ENCODE results near the gene OCIAD2.
"Not testable (repeated sequence)": the region's sequence is repeated elsewhere in the genome, so short reads cannot be mapped to it uniquely, and the experiment has no call there.

The OCIAD2 gene

GRCh38 chr4:48906206-48907173 lies at the start of gene OCIAD2:
Gene OCIAD2 (minus strand): TSS chr4:48906774. CDS start chr4:48904549, 2,225 bp downstream.
- DNase-seq (ENCODE audit: low spot score): peak; percentile 85

GRCh38 chr4:48954314-48954713 lies 47.7 kb upstream of the OCIAD2 start:
- DNase-seq (ENCODE audit: low spot score): no peak

- peak; percentile 38 for DNase-seq (ENCODE audit: low spot score)
These were observed 43.1 kb upstream of the OCIAD2 start for GRCh38 chr4:48949518-48950219.

DNA sequence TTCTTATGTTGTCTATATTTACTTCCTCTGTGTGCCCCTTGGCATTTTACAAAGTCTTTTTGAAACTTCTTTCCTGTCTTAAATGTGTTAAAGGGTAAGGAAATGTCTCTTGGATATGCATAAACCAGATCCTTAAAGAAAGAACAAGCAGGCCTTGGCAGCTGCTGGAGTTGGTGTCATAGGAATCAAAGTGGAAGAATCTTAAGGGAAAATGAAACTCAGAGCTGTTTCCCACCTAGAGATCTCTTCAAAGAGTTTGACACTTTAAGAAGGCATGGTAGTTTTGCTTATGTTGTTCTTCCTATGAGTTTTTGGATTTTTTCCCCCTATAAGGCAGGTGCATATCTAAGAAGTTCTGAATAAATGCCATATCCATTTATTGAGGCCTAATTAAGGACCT lies 42.5 kb upstream of the OCIAD2 start:
- no peak for DNase-seq (ENCODE audit: low spot score)

GRCh38 chr4:48947731-48948130 lies 41.2 kb upstream of the OCIAD2 start:
- no peak for DNase-seq (ENCODE audit: low spot score)

GRCh38 chr4:48945981-48946380 lies 39.4 kb upstream of the OCIAD2 start:
- no peak for DNase-seq (ENCODE audit: low spot score)

- no peak for DNase-seq (ENCODE audit: low spot score)
These were observed 38.2 kb upstream of the OCIAD2 start for GRCh38 chr4:48944756-48945241.

DNA sequence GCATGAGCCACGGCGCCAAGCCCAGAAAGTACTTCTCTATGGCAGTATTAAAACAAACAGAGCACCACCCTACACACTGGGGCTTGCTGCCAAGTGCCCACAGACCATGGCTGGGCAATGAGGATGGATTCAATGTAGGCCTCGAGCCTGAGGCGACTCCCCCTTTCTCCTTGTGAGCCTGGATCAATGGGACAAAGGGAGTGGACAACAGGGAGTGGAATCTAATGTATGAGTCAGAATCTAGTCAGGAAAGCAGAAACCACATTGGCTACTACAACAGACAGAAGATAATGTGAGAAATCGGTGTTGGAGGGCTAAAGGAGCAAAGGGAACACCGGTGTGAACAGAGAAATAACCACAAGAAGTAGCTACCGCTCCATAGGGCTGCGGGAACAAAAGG lies 37.7 kb upstream of the OCIAD2 start:
- peak; percentile 77 for DNase-seq (ENCODE audit: low spot score)

GRCh38 chr4:48943387-48943786 lies 36.8 kb upstream of the OCIAD2 start:
- DNase-seq (ENCODE audit: low spot score): no peak

DNA sequence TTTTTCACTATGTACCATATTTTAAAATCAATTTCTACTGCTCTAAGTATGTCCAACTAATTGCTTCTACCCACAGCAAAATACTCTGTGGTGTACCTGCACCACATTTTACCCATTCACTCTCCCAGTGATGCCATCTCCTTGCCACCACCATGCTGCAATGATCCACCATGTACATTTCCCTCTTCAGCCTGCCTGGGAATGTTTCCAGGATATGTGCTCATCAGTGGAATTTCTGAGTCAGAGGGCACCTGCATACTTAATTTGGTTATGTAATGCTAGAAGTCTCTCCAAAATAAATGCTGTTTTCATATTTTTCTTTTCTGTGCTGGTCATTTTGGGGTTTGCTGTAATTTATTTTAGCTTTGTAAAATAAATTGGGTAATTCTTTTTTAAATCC lies 33.2 kb upstream of the OCIAD2 start:
- peak; percentile 57 for DNase-seq (ENCODE audit: low spot score)

DNA sequence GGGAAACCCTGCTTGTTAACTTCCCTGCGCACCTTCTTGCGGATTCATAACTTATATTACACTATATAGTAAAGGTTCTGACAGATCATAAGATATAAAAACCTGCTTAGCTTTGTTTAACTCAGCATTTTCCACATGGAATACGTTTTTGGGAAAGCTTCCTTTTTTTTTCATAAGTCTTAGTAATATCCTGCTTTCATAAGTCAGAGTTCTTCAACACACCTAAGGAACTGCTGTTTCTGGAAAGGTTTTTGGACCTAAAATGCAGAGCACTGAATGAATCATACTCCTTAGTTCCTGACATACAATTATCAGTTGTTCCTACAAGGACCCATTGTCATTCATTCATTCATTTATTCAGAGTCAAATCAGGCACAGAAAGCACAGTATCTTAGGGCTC lies 32.3 kb upstream of the OCIAD2 start:
- DNase-seq (ENCODE audit: low spot score): no peak

- no peak for DNase-seq (ENCODE audit: low spot score)
These were observed 30.5 kb upstream of the OCIAD2 start for GRCh38 chr4:48937033-48937432.

- DNase-seq (ENCODE audit: low spot score): no peak
These were observed 24.9 kb upstream of the OCIAD2 start for GRCh38 chr4:48931459-48931858.

DNA sequence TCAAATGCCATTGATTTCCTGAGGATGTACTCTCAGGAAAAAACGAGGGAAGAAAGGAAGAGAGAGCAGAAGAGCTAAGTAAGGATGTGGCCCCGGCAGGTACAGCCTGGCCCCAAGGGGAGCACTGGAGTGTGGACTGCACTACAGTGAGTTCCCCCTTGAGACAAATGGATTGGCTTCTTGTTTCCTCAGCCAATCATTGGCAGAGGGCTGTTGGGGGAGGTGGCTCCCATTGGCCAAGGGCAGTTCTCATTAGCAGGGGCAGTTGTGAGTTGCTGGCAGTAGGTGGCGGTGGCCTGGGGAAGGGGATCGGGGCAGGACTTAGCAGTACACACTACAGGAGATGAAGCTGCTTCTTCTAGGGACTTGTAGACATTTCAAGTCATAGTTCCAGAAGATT lies 24.1 kb upstream of the OCIAD2 start:
- no peak for DNase-seq (ENCODE audit: low spot score)

DNA sequence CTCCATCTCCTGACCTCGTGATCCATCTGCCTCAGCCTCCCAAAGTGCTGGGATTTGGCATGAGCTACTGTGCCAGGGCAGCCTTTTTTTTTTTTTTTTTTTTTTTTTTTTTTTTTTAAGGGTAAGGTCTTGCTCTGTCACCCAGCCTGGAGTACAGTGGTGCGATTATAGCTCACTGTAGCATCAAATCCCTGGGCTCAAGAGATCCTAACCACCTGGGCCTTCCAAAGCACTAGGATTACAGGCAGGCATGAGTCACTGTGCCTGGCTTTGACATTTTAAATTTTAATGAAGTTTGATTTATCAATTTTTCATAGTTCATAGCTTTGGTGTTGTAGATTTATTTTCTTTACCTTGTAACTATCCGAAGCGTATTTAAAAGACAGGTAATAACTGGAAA lies 17.8 kb upstream of the OCIAD2 start:
- DNase-seq (ENCODE audit: low spot score): no peak

- DNase-seq (ENCODE audit: low spot score): not testable (repeated sequence)
These were observed 16.5 kb upstream of the OCIAD2 start for GRCh38 chr4:48923065-48923464.

- no peak for DNase-seq (ENCODE audit: low spot score)
These were observed 7.7 kb upstream of the OCIAD2 start for GRCh38 chr4:48914311-48914710.

DNA sequence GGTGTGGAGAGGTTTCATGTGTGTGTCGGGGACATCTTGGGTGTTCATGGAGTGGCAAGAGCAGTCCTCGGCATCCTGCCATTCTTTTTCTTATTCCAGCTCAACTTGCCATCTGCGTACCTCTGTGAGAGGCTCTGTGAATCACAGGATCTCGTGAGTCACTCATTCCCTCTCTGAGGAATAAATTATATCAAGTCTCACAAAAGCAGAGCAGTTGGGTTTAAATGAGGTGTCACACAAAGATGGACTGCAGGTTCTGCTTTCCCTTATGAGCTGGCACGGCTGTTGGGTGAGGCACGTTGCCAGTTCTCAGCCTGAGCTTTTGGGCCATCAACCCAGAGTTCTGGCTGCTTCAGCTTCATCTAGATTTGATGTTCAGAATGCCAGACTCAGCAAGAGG lies 6.8 kb upstream of the OCIAD2 start:
- no peak for DNase-seq (ENCODE audit: low spot score)

DNA sequence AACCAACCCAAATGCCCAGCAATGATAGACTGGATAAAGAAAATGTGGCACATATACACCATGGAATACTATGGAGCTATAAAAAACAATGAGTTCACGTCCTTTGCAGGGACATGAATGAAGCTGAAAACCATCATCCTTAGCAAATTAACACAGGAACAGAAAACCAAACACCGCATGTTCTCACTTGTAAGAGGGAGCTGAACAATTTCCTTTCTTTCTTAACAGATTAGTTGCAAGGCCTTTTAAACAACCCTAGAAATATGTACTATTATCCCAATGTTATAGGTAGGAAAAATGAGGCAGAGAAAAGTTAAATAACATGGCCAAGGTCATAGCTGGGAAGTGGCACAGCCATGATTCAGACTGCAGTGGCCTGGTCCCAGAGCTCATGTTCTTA lies 5.8 kb upstream of the OCIAD2 start:
- DNase-seq (ENCODE audit: low spot score): no peak

- no peak for DNase-seq (ENCODE audit: low spot score)
These were observed 3.9 kb upstream of the OCIAD2 start for GRCh38 chr4:48910511-48910910.

DNA sequence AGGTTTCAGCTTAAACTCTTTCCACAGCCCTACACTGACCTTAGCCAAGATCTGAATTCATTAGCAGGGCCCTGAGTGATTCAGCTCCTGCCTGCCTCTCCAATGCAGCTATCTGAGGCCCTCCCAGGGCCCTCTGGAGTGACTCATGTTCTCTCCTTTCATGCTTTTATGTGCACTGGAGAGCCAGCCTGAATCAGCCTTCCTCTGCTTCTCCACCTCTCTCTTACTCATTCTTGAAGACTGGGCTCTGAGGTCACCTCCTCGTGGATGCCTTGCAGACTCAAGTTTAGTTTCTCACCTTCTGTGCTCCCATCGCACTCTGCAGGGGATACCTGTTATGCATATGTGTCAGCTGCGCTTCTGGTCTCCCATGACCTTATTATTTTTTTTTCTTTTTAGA lies 3.1 kb upstream of the OCIAD2 start:
- peak; percentile 76 for DNase-seq (ENCODE audit: low spot score)

- no peak for DNase-seq (ENCODE audit: low spot score)
These were observed 2.1 kb upstream of the OCIAD2 start for GRCh38 chr4:48908687-48909086.
